ENCODE data around the gene LILRB1.
"Not testable (repeated sequence)": the region's sequence is repeated elsewhere in the genome, so short reads cannot be mapped to it uniquely, and the experiment has no call there.

LILRB1 gene

DNA sequence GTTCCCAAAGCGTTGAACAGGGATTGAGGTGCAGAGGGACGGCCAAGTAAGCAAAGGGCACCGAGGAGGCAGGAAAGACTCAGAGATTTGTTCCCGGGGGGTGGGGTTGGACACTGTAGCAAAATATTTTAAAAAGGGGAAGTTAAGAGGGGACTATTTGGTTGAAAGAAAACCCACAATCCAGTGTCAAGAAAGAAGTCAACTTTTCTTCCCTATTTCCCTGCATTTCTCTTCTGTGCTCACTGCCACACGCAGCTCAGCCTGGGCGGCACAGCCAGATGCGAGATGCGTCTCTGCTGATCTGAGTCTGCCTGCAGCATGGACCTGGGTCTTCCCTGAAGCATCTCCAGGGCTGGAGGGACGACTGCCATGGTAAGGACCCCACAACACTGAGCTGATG lies at the start of gene LILRB1:
TSS of gene LILRB1 (plus strand) at position 223 of the 400 bp plus-strand sequence. CDS start 590 bp downstream, outside the sequence.
- not testable (repeated sequence) for H3K9me3 ChIP-seq (ENCODE audit: control insufficient read depth, low read length); H3K9ac ChIP-seq (ENCODE audit: low read length); H3K27me3 ChIP-seq (ENCODE audit: control insufficient read depth, insufficient read depth, low read length); H3K4me3 ChIP-seq (ENCODE audit: low read length); H3K36me3 ChIP-seq (ENCODE audit: control insufficient read depth, insufficient read depth, low read length)
- peaks cover 17% of the 10 kb centered on the region for H3K4me1 ChIP-seq (ENCODE audit: control insufficient read depth, insufficient read depth, low read length)

DNA sequence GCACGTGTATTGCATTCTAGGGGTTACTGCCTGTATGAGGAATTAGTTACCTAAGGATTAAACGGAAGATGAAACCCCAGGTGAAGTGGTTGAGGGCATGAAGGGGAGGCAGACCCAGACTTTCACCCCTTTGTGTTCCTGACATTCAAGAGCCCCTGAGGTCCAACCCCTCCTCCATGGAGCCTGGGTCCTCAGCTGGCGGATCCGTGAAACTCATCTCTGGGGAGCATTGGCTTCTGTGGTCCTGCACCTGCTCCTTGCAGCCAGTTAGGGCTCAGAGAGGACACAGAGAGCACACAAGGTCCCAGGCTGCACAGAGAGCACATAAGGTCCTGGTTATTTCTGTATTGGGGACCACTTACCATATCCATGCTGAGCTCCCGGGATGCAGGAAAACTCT lies 43.9 kb upstream of the LILRB1 start:
- no peaks in the 10 kb centered on the region for H3K36me3 ChIP-seq (ENCODE audit: control insufficient read depth, insufficient read depth, low read length)
- no peaks in the 10 kb centered on the region for H3K27me3 ChIP-seq (ENCODE audit: control insufficient read depth, insufficient read depth, low read length)
- H3K4me3 ChIP-seq (ENCODE audit: low read length) = no peak overlapping the region
- H3K4me1 ChIP-seq (ENCODE audit: control insufficient read depth, insufficient read depth, low read length) = no peaks in the 10 kb centered on the region
- no peak overlapping the region for H3K9ac ChIP-seq (ENCODE audit: low read length)
- H3K9me3 ChIP-seq (ENCODE audit: control insufficient read depth, low read length) = no peaks in the 10 kb centered on the region

DNA sequence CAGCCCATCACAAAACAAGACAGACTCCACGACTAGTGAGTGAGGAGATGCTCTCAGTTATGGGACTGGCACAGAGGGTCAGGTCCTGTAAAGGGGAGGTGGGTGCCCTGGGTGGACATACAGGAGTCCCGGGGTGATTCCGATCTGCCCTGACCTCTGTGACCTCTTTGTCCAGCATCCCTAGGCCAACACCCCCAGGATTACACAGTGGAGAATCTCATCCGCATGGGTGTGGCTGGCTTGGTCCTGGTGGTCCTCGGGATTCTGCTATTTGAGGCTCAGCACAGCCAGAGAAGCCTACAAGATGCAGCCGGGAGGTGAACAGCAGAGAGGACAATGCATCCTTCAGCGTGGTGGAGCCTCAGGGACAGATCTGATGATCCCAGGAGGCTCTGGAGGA lies 43.3 kb upstream of the LILRB1 start:
- Histone ChIP-seq H3K36me3 (ENCODE audit: control insufficient read depth, insufficient read depth, low read length) (no peaks in the 10 kb centered on the region), H3K9me3 (ENCODE audit: control insufficient read depth, low read length) (no peaks in the 10 kb centered on the region), H3K4me1 (ENCODE audit: control insufficient read depth, insufficient read depth, low read length) (no peaks in the 10 kb centered on the region), H3K9ac (ENCODE audit: low read length) (no peak overlapping the region), H3K27me3 (ENCODE audit: control insufficient read depth, insufficient read depth, low read length) (no peaks in the 10 kb centered on the region), H3K4me3 (ENCODE audit: low read length) (no peak overlapping the region)

DNA sequence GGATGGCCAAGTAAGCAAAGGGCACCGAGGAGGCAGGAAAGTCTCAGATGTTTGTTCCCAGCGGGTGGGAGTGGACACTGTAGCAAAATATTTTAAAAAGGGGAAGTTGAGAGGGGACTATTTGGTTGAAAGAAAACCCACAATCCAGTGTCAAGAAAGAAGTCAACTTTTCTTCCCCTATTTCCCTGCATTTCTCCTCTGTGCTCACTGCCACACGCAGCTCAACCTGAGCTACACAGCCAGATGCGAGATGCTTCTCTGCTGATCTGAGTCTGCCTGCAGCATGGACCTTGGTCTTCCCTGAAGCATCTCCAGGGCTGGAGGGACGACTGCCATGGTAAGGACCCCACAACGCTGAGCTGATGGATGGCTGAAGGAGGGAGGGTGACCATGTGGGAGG lies 36.8 kb upstream of the LILRB1 start, which contains the start of gene LILRA1:
TSS of gene LILRA1 (plus strand) at position 188 of the 400 bp plus-strand sequence. CDS start 613 bp downstream, outside the sequence.
- H3K4me3 ChIP-seq (ENCODE audit: low read length); H3K27me3 ChIP-seq (ENCODE audit: control insufficient read depth, insufficient read depth, low read length); H3K9me3 ChIP-seq (ENCODE audit: control insufficient read depth, low read length); H3K36me3 ChIP-seq (ENCODE audit: control insufficient read depth, insufficient read depth, low read length); H3K4me1 ChIP-seq (ENCODE audit: control insufficient read depth, insufficient read depth, low read length); H3K9ac ChIP-seq (ENCODE audit: low read length): not testable (repeated sequence)

DNA sequence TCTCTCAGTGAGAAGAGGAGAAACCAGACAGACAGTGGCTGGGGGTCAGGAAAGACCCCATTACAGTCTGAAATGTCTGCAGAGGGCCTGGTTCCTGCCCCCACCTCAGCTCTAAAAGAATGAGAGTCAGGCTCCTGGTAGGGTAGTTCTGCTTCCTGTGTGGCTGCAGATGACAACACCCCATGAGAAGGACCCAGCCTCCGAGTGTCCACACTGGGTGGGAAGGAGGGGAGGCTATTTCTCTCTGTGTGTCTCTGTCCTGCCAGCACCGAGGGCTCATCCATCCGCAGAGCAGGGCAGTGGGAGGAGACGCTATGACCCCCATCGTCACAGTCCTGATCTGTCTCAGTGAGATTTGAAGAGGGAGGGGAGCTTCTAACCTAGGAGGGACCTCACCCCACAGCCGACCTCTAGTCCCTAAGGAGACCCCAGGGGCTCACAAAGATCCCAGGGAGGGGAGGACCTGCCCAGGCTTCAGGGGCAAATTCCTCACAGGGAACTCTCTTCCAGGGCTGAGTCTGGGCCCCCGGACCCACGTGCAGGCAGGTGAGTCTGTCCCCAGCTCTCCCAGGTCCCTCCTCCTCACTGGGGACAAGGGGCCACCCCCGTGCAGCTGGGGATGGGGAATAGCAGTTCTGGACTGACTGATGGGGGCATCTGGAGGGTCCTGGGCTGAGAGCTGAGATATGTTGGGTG lies 36.2 kb upstream of the LILRB1 start:
- not testable (repeated sequence) for H3K36me3 ChIP-seq (ENCODE audit: control insufficient read depth, insufficient read depth, low read length); H3K4me1 ChIP-seq (ENCODE audit: control insufficient read depth, insufficient read depth, low read length); H3K9ac ChIP-seq (ENCODE audit: low read length); H3K4me3 ChIP-seq (ENCODE audit: low read length); H3K27me3 ChIP-seq (ENCODE audit: control insufficient read depth, insufficient read depth, low read length); H3K9me3 ChIP-seq (ENCODE audit: control insufficient read depth, low read length)

DNA sequence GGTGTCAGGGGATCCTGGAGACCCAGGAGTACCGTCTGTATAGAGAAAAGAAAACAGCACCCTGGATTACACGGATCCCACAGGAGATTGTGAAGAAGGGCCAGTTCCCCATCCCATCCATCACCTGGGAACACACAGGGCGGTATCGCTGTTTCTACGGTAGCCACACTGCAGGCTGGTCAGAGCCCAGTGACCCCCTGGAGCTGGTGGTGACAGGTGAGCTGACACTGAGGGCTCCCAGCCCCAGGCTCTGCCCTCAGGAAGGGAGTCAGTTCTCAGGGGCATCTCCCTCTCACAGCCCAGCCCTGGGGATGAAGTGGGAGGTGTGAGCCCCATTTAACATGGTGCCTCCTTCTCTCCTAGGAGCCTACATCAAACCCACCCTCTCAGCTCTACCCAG lies 35.5 kb upstream of the LILRB1 start:
- no peaks in the 10 kb centered on the region for H3K9me3 ChIP-seq (ENCODE audit: control insufficient read depth, low read length)
- H3K9ac ChIP-seq (ENCODE audit: low read length) = no peak overlapping the region
- H3K36me3 ChIP-seq (ENCODE audit: control insufficient read depth, insufficient read depth, low read length) = no peaks in the 10 kb centered on the region
- no peaks in the 10 kb centered on the region for H3K4me1 ChIP-seq (ENCODE audit: control insufficient read depth, insufficient read depth, low read length)
- H3K27me3 ChIP-seq (ENCODE audit: control insufficient read depth, insufficient read depth, low read length) = no peaks in the 10 kb centered on the region
- H3K4me3 ChIP-seq (ENCODE audit: low read length) = no peak overlapping the region

DNA sequence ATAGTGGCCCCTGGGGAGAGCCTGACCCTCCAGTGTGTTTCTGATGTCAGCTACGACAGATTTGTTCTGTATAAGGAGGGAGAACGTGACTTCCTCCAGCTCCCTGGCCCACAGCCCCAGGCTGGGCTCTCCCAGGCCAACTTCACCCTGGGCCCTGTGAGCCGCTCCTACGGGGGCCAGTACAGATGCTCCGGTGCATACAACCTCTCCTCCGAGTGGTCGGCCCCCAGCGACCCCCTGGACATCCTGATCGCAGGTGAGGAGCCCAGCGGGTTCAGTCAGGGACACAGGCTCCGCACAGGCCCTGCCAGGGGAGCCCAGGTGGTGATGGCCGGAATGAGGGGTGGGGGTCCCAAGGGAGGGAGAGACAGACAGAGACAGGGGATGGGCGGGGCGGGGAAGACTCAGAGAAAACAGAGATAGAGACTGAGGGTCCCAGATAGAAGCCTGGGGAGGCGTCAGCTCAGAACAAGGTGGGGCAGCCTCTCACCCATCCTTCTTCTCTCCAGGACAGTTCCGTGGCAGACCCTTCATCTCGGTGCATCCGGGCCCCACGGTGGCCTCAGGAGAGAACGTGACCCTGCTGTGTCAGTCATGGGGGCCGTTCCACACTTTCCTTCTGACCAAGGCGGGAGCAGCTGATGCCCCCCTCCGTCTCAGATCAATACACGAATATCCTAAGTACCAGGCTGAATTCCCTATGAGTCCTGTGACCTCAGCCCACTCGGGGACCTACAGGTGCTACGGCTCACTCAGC lies 34.4 kb upstream of the LILRB1 start:
- not testable (repeated sequence) for H3K9me3 ChIP-seq (ENCODE audit: control insufficient read depth, low read length); H3K27me3 ChIP-seq (ENCODE audit: control insufficient read depth, insufficient read depth, low read length); H3K4me1 ChIP-seq (ENCODE audit: control insufficient read depth, insufficient read depth, low read length); H3K36me3 ChIP-seq (ENCODE audit: control insufficient read depth, insufficient read depth, low read length); H3K9ac ChIP-seq (ENCODE audit: low read length); H3K4me3 ChIP-seq (ENCODE audit: low read length)

DNA sequence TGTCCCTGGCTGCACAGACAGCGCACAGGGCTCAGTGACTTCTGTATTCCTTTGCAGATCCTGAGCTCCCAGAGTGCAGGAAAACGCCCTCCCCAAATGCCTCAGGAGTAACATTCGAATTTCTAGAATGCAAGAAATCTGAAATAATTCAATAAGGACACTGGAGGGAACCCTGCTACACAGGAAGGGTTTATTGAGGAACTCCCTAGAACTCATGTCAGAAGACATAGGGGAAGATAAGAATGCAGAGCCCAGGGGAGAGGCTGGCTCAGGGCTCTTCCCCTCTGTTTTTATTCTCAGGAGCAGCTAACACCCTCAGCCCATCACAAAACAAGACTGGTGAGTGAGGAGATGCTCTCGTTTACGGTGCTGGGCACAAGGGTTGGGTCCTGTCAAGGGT lies 30.1 kb upstream of the LILRB1 start:
- Histone ChIP-seq H3K36me3 (ENCODE audit: control insufficient read depth, insufficient read depth, low read length) (no peaks in the 10 kb centered on the region), H3K4me3 (ENCODE audit: low read length) (no peak overlapping the region), H3K9me3 (ENCODE audit: control insufficient read depth, low read length) (no peaks in the 10 kb centered on the region), H3K27me3 (ENCODE audit: control insufficient read depth, insufficient read depth, low read length) (no peaks in the 10 kb centered on the region), H3K4me1 (ENCODE audit: control insufficient read depth, insufficient read depth, low read length) (no peaks in the 10 kb centered on the region), H3K9ac (ENCODE audit: low read length) (no peak overlapping the region)

DNA sequence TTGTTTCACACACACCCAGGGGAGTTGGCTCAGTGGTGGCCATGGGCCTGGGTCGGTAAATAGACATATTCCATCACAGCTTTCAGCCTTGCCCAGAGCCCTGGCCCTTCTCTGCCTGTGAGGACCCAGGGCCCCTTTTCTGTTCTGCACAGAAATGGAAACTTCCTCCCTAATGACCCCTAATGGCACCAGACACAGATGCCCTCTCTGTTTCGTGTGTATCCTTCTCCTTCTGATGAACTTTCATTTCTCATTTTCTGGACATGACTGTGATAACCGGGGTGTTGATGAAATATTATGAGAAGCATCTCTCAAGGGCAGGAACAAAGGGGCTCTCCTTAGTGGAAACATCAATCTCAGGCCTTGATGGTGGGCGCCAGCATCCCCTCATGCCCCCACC lies 24.1 kb upstream of the LILRB1 start:
- Histone ChIP-seq H3K36me3 (ENCODE audit: control insufficient read depth, insufficient read depth, low read length) (no peaks in the 10 kb centered on the region), H3K4me3 (ENCODE audit: low read length) (no peak overlapping the region), H3K9ac (ENCODE audit: low read length) (no peak overlapping the region), H3K4me1 (ENCODE audit: control insufficient read depth, insufficient read depth, low read length) (no peaks in the 10 kb centered on the region), H3K27me3 (ENCODE audit: control insufficient read depth, insufficient read depth, low read length) (no peaks in the 10 kb centered on the region), H3K9me3 (ENCODE audit: control insufficient read depth, low read length) (no peaks in the 10 kb centered on the region)

DNA sequence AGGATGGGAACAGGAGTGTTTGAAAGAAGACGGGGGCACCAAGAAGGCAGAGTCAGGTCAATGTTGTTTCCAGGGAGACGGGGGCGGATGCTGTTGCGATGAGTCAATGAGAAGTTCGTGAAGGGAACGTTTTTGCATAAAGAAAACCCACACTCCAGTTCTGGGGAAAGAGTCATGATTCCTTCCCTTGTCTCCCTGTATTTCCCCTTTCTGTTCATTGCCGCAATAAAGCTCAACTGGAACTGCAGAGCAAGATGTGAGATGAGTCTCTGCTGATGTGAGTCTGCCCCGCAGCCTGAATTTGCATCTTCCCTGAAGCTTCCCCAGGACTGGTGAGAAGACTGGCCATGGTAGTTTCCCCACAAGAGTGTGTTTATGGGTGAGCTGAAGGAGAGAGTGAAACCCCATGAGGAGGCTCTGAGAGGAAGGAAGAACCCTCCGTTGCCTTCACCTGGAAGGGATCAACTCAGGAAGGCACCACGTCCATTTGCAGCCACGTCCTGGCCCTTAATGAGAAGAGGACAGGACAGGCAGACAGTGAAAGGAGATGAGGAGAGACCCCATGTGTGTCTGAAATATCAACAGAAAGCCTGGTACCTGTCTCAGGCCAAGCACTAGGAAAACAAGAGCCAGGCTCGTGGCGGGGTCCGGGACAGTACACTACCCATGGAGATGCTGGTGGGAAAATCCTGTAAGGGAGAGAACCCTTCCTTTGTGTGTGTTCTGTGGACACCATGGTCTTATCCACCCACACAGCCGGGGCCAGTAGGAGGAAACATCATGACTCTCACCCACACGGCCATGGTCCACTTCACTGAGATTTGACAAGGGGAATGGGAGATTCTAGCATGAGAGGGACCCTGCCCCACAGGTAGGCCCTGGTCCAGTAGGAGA lies 23.1 kb upstream of the LILRB1 start:
- Histone ChIP-seq H3K9me3 (ENCODE audit: control insufficient read depth, low read length) (no peaks in the 10 kb centered on the region), H3K27me3 (ENCODE audit: control insufficient read depth, insufficient read depth, low read length) (no peaks in the 10 kb centered on the region), H3K9ac (ENCODE audit: low read length) (no peak overlapping the region), H3K4me3 (ENCODE audit: low read length) (no peak overlapping the region), H3K36me3 (ENCODE audit: control insufficient read depth, insufficient read depth, low read length) (no peaks in the 10 kb centered on the region), H3K4me1 (ENCODE audit: control insufficient read depth, insufficient read depth, low read length) (no peaks in the 10 kb centered on the region)

DNA sequence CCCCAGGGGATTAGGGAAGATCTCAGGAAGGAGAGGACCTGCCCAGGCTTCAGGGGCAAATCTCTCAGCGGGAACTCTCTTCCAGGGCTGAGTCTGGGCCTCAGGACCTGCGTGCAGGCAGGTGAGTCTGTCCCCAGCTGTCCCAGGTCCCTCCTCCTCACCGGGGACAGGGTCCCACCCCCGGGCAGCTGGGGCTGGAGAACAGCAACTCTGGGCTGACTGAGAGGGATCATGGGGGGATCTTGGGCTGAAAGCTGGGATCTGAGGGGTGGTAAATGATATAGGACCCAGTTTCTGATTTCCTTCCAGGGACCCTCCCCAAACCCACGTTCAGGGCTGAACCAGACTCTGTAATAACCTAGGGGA lies 22.5 kb upstream of the LILRB1 start:
- no peak overlapping the region for H3K9ac ChIP-seq (ENCODE audit: low read length)
- H3K9me3 ChIP-seq (ENCODE audit: control insufficient read depth, low read length) = no peaks in the 10 kb centered on the region
- H3K4me3 ChIP-seq (ENCODE audit: low read length) = no peak overlapping the region
- H3K36me3 ChIP-seq (ENCODE audit: control insufficient read depth, insufficient read depth, low read length) = no peaks in the 10 kb centered on the region
- H3K27me3 ChIP-seq (ENCODE audit: control insufficient read depth, insufficient read depth, low read length) = no peaks in the 10 kb centered on the region
- H3K4me1 ChIP-seq (ENCODE audit: control insufficient read depth, insufficient read depth, low read length) = no peaks in the 10 kb centered on the region

DNA sequence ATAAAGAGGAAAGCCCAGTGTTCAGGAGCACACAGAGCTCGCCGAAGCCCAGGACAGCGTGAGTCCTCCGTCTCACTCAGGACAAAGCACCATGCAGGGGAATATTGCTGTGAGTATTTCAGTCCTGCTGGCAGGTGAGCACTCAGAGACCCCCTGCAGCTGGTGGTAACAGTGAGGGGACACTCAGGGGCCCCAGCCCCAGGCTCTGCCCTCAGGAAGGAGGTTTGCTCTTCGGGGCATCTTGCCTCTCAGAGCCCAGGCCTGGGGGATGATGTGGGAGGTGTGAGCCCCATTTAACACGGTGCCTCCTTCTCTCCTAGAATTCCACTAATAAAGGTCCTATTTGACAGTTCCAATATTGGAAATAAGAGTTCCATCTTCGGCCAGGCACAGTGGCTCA lies 22.1 kb upstream of the LILRB1 start:
- no peaks in the 10 kb centered on the region for H3K4me1 ChIP-seq (ENCODE audit: control insufficient read depth, insufficient read depth, low read length)

More for the DNA sequence above, 22.1 kb upstream of the LILRB1 start:
- Histone ChIP-seq H3K4me3 (ENCODE audit: low read length) (no peak overlapping the region), H3K9me3 (ENCODE audit: control insufficient read depth, low read length) (no peaks in the 10 kb centered on the region), H3K36me3 (ENCODE audit: control insufficient read depth, insufficient read depth, low read length) (no peaks in the 10 kb centered on the region), H3K9ac (ENCODE audit: low read length) (no peak overlapping the region), H3K27me3 (ENCODE audit: control insufficient read depth, insufficient read depth, low read length) (no peaks in the 10 kb centered on the region)

Data from mucosa of stomach (tissue), 1 donor.